ENCODE measurements around the gene ATP4B.

- TF ChIP-seq, protein P1, sequence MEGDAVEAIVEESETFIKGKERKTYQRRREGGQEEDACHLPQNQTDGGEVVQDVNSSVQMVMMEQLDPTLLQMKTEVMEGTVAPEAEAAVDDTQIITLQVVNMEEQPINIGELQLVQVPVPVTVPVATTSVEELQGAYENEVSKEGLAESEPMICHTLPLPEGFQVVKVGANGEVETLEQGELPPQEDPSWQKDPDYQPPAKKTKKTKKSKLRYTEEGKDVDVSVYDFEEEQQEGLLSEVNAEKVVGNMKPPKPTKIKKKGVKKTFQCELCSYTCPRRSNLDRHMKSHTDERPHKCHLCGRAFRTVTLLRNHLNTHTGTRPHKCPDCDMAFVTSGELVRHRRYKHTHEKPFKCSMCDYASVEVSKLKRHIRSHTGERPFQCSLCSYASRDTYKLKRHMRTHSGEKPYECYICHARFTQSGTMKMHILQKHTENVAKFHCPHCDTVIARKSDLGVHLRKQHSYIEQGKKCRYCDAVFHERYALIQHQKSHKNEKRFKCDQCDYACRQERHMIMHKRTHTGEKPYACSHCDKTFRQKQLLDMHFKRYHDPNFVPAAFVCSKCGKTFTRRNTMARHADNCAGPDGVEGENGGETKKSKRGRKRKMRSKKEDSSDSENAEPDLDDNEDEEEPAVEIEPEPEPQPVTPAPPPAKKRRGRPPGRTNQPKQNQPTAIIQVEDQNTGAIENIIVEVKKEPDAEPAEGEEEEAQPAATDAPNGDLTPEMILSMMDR (conservative IDR thresholded peaks at IDR 0.05; ENCODE audit: low read length), result no peak
- no peak for TF ChIP-seq EZH2phosphoT487 (IDR thresholded peaks at IDR 0.05; ENCODE audit: borderline replicate concordance)
Observed at GRCh38 chr13:113646921-113647340, 11.1 kb downstream of the ATP4B start.
